ENCODE data around the gene KLF12. TPM values are rescaled to one million over a fixed set of nuclear protein-coding genes. Genes with fewer than 3 reads are reported as not detected.
A peak's percentile ranks its signal among the peaks of the same experiment; 100 is the strongest.

Gene KLF12
- polyA plus RNA-seq, 2 of the 4 experiments (the other 2 are of a cell fraction) = 1.6 to 6.0 TPM

- Histone ChIP-seq H3K27ac (no peak overlapping the region), H3K4me2 (no peak overlapping the region), H3K9me3 (no peaks in the 10 kb centered on the region), H3K4me1 (peaks cover 16% of the 10 kb centered on the region; the same call in 1 of the 3 replicates), H3K4me3 (no peak overlapping the region)
- TF ChIP-seq CHD4 (IDR thresholded peaks at IDR 0.05; ENCODE audit: borderline replicate concordance) (no peak), JUN (IDR thresholded peaks at IDR 0.05) (no peak), PBX3 (IDR thresholded peaks at IDR 0.05) (no peak), FOXS1 (CRISPR knock-in tag; IDR thresholded peaks at IDR 0.05) (no peak), TFCP2L1 (CRISPR knock-in tag; IDR thresholded peaks at IDR 0.05) (no peak), EHMT2 (IDR thresholded peaks at IDR 0.05; ENCODE audit: low read depth) (no peak), ZFP36 (IDR thresholded peaks at IDR 0.05; ENCODE audit: borderline replicate concordance, partially characterized antibody) (no peak), EHF (CRISPR knock-in tag; IDR thresholded peaks at IDR 0.05) (no peak), RCOR1 (IDR thresholded peaks at IDR 0.05; ENCODE audit: low read depth, low read length) (no peak), EP300 (IDR thresholded peaks at IDR 0.05) (no peak), FOSL2 (IDR thresholded peaks at IDR 0.05) (no peak), FOSL2 (CRISPR knock-in tag; IDR thresholded peaks at IDR 0.05) (no peak), CBX2 (IDR thresholded peaks at IDR 0.05; ENCODE audit: borderline replicate concordance, low read depth) (no peak), HEYL (CRISPR knock-in tag; IDR thresholded peaks at IDR 0.05) (no peak), SMC3 (IDR thresholded peaks at IDR 0.05) (no peak), CTCF (IDR thresholded peaks at IDR 0.05) (no peak), RNF2 (IDR thresholded peaks at IDR 0.05; ENCODE audit: borderline replicate concordance, low read depth) (no peak), MAFK (IDR thresholded peaks at IDR 0.05; ENCODE audit: partially characterized antibody) (no peak)
- ChIA-PET CTCF (no interaction called here), POLR2A (no interaction called here)
- DNase-seq (ENCODE audit: low read depth in 1 of 2, low spot score in 1 of 2) = no peak
- WGBS (ENCODE audit: missing lambda C conversion rate) = 79% methylated on average over 3 of the region's 3 CpGs
- ATAC-seq = no peak
- FAIRE-seq = no peak
These were observed 26.6 kb downstream of the KLF12 start for GRCh38 chr13:74107598-74107997.

- FAIRE-seq = no peak
- H3K9me3 ChIP-seq = peaks cover 5% of the 10 kb centered on the region; the same call in 1 of the 3 replicates
- DNase-seq (ENCODE audit: low read depth in 1 of 2, low spot score in 1 of 2) = no peak
- ChIA-PET POLR2A (no interaction called here), CTCF (no interaction called here)
- H3K4me3 ChIP-seq = no peak overlapping the region
- H3K27ac ChIP-seq = no peak overlapping the region
- TF ChIP-seq FOSB (CRISPR knock-in tag; IDR thresholded peaks at IDR 0.05) (no peak), NR3C1 (IDR thresholded peaks at IDR 0.05) (no peak)
- TF ChIP-seq, protein P1, sequence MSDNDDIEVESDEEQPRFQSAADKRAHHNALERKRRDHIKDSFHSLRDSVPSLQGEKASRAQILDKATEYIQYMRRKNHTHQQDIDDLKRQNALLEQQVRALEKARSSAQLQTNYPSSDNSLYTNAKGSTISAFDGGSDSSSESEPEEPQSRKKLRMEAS (IDR thresholded peaks at IDR 0.05) = no peak
- H3K4me1 ChIP-seq = peaks cover 10% of the 10 kb centered on the region; the same call in 1 of the 3 replicates
- no peak for ATAC-seq
- no peak overlapping the region for H3K4me2 ChIP-seq
These were observed 28.3 kb downstream of the KLF12 start for GRCh38 chr13:74105871-74106270.

DNA sequence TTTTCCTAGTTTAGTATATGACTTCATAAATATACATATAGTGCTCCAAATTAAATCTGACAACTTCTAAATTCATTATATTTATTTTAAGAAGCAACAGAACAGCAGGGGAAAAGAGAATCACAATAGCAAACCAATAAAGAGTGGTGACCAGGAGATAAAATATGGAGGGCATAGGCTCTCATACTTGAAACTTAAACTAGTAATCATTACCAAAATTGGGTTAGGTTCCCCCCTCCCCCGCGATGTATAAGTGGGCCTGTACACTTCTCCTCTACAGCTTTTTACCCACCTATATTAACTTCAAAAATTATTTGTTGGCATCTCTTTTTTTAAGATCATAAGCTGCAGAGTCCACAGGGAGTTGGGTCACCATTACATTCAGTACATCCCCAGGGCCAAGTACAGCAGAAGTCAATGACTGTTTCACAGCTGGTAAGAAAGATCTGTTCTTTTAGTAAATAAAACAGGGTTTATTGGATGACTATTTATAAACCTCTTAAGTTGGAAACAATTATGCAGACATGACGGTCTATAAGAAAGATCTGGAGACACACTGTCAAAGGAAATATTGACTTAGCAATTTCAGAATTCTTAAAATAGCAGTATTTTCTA lies 29.4 kb downstream of the KLF12 start:
- H3K27ac ChIP-seq = no peak overlapping the region
- H3K9me3 ChIP-seq = peaks cover 5% of the 10 kb centered on the region; the same call in 1 of the 3 replicates
- no peak overlapping the region for H3K4me3 ChIP-seq
- ATAC-seq (no peak), DNase-seq (ENCODE audit: low read depth in 1 of 2, low spot score in 1 of 2) (no peak), FAIRE-seq (no peak)
- H3K4me1 ChIP-seq = 0 out of 3 replicates have a peak, but pooled peaks cover 10% of the 10 kb centered on the region
- peak overlapping the region; percentile 47; the same call in 2 of the 3 replicates for H3K4me2 ChIP-seq
- ChIA-PET POLR2A (no interaction called here), CTCF (no interaction called here)
- 77% methylated on average over 3 of the region's 3 CpGs for WGBS (ENCODE audit: missing lambda C conversion rate)
- no peak for TF ChIP-seq HMGXB4 (CRISPR knock-in tag; IDR thresholded peaks at IDR 0.05; ENCODE audit: borderline replicate concordance)
- TF ChIP-seq FOXS1 (CRISPR knock-in tag; IDR thresholded peaks at IDR 0.05) = no peak
- TF ChIP-seq MYC (IDR thresholded peaks at IDR 0.05; ENCODE audit: borderline replicate concordance, low read length) = no peak
- no peak for TF ChIP-seq POLR2A (IDR thresholded peaks at IDR 0.05; ENCODE audit: low read length)
- no peak for TF ChIP-seq ZC3H11A (IDR thresholded peaks at IDR 0.05)
- no peak for TF ChIP-seq ZNF302 (CRISPR knock-in tag; IDR thresholded peaks at IDR 0.05)
- TF ChIP-seq, protein P2, sequence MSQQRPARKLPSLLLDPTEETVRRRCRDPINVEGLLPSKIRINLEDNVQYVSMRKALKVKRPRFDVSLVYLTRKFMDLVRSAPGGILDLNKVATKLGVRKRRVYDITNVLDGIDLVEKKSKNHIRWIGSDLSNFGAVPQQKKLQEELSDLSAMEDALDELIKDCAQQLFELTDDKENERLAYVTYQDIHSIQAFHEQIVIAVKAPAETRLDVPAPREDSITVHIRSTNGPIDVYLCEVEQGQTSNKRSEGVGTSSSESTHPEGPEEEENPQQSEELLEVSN (IDR thresholded peaks at IDR 0.05; ENCODE audit: borderline replicate concordance, low read depth) = no peak
- TF ChIP-seq, protein P3, sequence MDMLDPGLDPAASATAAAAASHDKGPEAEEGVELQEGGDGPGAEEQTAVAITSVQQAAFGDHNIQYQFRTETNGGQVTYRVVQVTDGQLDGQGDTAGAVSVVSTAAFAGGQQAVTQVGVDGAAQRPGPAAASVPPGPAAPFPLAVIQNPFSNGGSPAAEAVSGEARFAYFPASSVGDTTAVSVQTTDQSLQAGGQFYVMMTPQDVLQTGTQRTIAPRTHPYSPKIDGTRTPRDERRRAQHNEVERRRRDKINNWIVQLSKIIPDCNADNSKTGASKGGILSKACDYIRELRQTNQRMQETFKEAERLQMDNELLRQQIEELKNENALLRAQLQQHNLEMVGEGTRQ (IDR thresholded peaks at IDR 0.05) = no peak
- TF ChIP-seq JUN (IDR thresholded peaks at IDR 0.05) = no peak
- no peak for TF ChIP-seq SREBF2 (IDR thresholded peaks at IDR 0.05)
- TF ChIP-seq NPAS2 (CRISPR knock-in tag; IDR thresholded peaks at IDR 0.05; ENCODE audit: borderline replicate concordance) = no peak
- no peak for TF ChIP-seq FOSL2 (IDR thresholded peaks at IDR 0.05)
- no peak for TF ChIP-seq FOSL2 (CRISPR knock-in tag; IDR thresholded peaks at IDR 0.05)
- no peak for TF ChIP-seq MAFK (IDR thresholded peaks at IDR 0.05; ENCODE audit: partially characterized antibody)
- TF ChIP-seq HOXA7 (CRISPR knock-in tag; IDR thresholded peaks at IDR 0.05) = no peak

All from A549 (cell line).